OCI-LY1 (cell line): ENCODE data around the gene NCOA4.

Experiments used
- H2AFZ ChIP-seq: fragments of 200-600 bp; sonication (generic), shearing (Covaris generic); 2 replicates; pipeline ENCODE4 v1.6.0; 2014; ENCODE audit warnings: antibody characterized with exemption, mild to moderate bottlenecking, low read length
- H3F3A ChIP-seq: fragments of 200-600 bp; sonication (generic), shearing (Covaris generic); 2 replicates; pipeline ENCODE4 v1.6.0; 2014; ENCODE audit warnings: mild to moderate bottlenecking, antibody characterized with exemption, low read length, moderate library complexity; ENCODE audit not compliant: insufficient read depth
- H3K27ac ChIP-seq: fragments of 200-600 bp; sonication (generic); 2 replicates; pipeline ENCODE4 v1.5.1; 2014; ENCODE audit warnings: low read length, mixed run types, mild to moderate bottlenecking, low read depth; ENCODE audit not compliant: poor library complexity, severe bottlenecking
- H3K27me3 ChIP-seq: fragments of 200-600 bp; sonication (generic); 2 replicates; pipeline ENCODE4 v1.6.0; 2014; ENCODE audit warnings: antibody characterized with exemption, mild to moderate bottlenecking, low read length, moderate library complexity; ENCODE audit not compliant: insufficient read depth
- H3K36me3 ChIP-seq: fragments of 200-600 bp; sonication (generic); 2 replicates; pipeline ENCODE4 v1.6.1; 2014; ENCODE audit warnings: mild to moderate bottlenecking, antibody characterized with exemption, low read length, moderate library complexity, mixed read lengths; ENCODE audit not compliant: insufficient read depth
- H3K4me1 ChIP-seq: fragments of 200-600 bp; sonication (generic); 2 replicates; pipeline ENCODE4 v1.5.1; 2014; ENCODE audit warnings: mild to moderate bottlenecking, low read length, moderate library complexity; ENCODE audit not compliant: insufficient read depth, severe bottlenecking
- H3K4me2 ChIP-seq: fragments of 200-600 bp; sonication (generic), shearing (Covaris generic); 2 replicates; pipeline ENCODE4 v1.6.1; 2014; ENCODE audit warnings: low read length
- H3K4me3 ChIP-seq: fragments of 200-600 bp; sonication (generic); 2 replicates; pipeline ENCODE4 v1.5.1; 2014; ENCODE audit warnings: low read length, low read depth, mild to moderate bottlenecking, mixed read lengths; ENCODE audit not compliant: poor library complexity, severe bottlenecking
- H3K79me2 ChIP-seq: fragments of 200-600 bp; shearing (Covaris generic); 2 replicates; pipeline ENCODE4 v1.6.1; 2016; ENCODE audit warnings: mixed run types, low read length, mixed read lengths; ENCODE audit not compliant: insufficient read depth
- H3K9ac ChIP-seq: fragments of 200-600 bp; sonication (generic), shearing (Covaris generic); 2 replicates; pipeline ENCODE4 v1.6.1; 2014; ENCODE audit warnings: mild to moderate bottlenecking, low read length, mixed read lengths
- H3K9me2 ChIP-seq: fragments of 200-600 bp; sonication (generic), shearing (Covaris generic); 2 replicates; pipeline ENCODE4 v1.6.1; 2014; ENCODE audit warnings: low read depth, mild to moderate bottlenecking, low read length, mixed read lengths
- H3K9me3 ChIP-seq: fragments of 200-600 bp; shearing (Covaris generic); 2 replicates; pipeline ENCODE4 v1.6.1; 2014; ENCODE audit warnings: low read length, mixed read lengths
- H4K20me1 ChIP-seq: fragments of 200-600 bp; sonication (generic), shearing (Covaris generic); 2 replicates; pipeline ENCODE4 v1.6.0; 2016; ENCODE audit warnings: mild to moderate bottlenecking, low read length; ENCODE audit not compliant: insufficient read depth
- EZH2 ChIP-seq: fragments of 200-600 bp; sonication (generic), shearing (Covaris generic); IDR thresholded peaks from 2 replicates; pipeline ENCODE4 v1.8.0; 2017; ENCODE audit warnings: borderline replicate concordance, mixed run types, mild to moderate bottlenecking, antibody characterized with exemption, low read length, moderate library complexity, mixed read lengths
- TF ChIP-seq, protein P1 (sequence below): fragments of 200-600 bp; sonication (generic), shearing (Covaris generic); IDR thresholded peaks from 2 replicates; pipeline ENCODE4 v1.5.1; 2017; ENCODE audit warnings: mild to moderate bottlenecking, antibody characterized with exemption, low read length, moderate library complexity, mixed read lengths

Gene NCOA4

DNA sequence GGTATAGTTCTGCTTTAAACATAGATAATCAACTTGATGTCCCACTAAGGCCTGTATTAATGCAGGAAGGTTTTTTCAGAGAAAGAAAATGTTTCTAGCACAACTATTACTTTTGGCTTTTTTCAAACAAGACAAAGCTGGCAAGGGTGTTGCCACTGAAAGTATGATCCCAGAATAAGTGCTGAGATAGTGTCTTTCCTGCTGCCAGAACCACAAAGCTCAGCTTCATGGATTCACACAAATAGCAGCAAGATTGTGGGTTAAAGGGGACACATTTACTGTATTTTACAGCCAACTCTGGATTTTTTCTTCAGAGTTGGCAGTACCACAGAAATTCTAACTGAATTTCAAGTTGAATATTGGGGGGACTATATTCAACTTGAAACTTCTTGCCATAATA is 4.3 kb downstream of the NCOA4 start:
- peaks cover 49% of the 10 kb centered on the region for H3K4me1 ChIP-seq
- H3K36me3 ChIP-seq, result peaks cover 17% of the 10 kb centered on the region; the same call in 1 of the 2 replicates
- no peak for TF ChIP-seq EZH2
- TF ChIP-seq, protein P1, sequence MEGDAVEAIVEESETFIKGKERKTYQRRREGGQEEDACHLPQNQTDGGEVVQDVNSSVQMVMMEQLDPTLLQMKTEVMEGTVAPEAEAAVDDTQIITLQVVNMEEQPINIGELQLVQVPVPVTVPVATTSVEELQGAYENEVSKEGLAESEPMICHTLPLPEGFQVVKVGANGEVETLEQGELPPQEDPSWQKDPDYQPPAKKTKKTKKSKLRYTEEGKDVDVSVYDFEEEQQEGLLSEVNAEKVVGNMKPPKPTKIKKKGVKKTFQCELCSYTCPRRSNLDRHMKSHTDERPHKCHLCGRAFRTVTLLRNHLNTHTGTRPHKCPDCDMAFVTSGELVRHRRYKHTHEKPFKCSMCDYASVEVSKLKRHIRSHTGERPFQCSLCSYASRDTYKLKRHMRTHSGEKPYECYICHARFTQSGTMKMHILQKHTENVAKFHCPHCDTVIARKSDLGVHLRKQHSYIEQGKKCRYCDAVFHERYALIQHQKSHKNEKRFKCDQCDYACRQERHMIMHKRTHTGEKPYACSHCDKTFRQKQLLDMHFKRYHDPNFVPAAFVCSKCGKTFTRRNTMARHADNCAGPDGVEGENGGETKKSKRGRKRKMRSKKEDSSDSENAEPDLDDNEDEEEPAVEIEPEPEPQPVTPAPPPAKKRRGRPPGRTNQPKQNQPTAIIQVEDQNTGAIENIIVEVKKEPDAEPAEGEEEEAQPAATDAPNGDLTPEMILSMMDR, result no peak
- H3K4me3 ChIP-seq, result no peak overlapping the region
- H3K4me2 ChIP-seq, result no peak overlapping the region; the same call in 1 of the 2 replicates
- peaks cover 89% of the 10 kb centered on the region for H3K79me2 ChIP-seq
- peaks cover 3% of the 10 kb centered on the region; the same call in 1 of the 2 replicates for H4K20me1 ChIP-seq
- H3K27ac ChIP-seq, result no peak overlapping the region
- no peaks in the 10 kb centered on the region for H3F3A ChIP-seq
- H3K9me2 ChIP-seq, result no peaks in the 10 kb centered on the region
- no peaks in the 10 kb centered on the region for H3K27me3 ChIP-seq
- no peak overlapping the region for H2AFZ ChIP-seq
- no peaks in the 10 kb centered on the region for H3K9me3 ChIP-seq
- H3K9ac ChIP-seq, result no peak overlapping the region; the same call in 1 of the 2 replicates

DNA sequence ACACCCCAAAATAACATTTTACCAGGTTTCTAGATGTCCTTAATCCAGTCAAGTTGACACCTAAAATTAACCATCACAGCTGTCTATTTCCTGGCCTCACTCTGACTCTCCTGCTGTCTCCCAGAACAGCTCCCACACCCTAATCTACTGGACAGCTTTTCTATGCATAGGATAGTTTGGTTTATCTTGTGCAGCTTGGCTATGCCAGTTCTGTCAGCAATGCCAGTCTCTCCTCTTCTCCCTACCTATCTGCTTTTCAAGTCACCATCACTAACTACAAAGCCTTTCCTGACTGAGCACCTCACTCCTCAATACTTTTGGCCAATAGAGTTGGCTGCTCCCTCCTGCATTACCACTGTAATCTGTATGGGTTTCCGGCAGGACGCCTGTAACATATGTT is 5.0 kb downstream of the NCOA4 start:
- no peak overlapping the region for H3K4me2 ChIP-seq
- no peaks in the 10 kb centered on the region for H3K9me3 ChIP-seq
- no peaks in the 10 kb centered on the region for H3F3A ChIP-seq
- H3K9me2 ChIP-seq, result no peaks in the 10 kb centered on the region
- H3K4me3 ChIP-seq, result no peak overlapping the region
- no peaks in the 10 kb centered on the region for H3K27me3 ChIP-seq
- H3K36me3 ChIP-seq, result peaks cover 17% of the 10 kb centered on the region; the same call in 1 of the 2 replicates
- H4K20me1 ChIP-seq, result peaks cover 3% of the 10 kb centered on the region; the same call in 1 of the 2 replicates
- H3K79me2 ChIP-seq, result peaks cover 96% of the 10 kb centered on the region
- no peak overlapping the region for H3K27ac ChIP-seq
- H2AFZ ChIP-seq, result no peak overlapping the region
- no peak for TF ChIP-seq EZH2
- TF ChIP-seq, protein P1, result no peak
- peaks cover 50% of the 10 kb centered on the region for H3K4me1 ChIP-seq
- H3K9ac ChIP-seq, result no peak overlapping the region

DNA sequence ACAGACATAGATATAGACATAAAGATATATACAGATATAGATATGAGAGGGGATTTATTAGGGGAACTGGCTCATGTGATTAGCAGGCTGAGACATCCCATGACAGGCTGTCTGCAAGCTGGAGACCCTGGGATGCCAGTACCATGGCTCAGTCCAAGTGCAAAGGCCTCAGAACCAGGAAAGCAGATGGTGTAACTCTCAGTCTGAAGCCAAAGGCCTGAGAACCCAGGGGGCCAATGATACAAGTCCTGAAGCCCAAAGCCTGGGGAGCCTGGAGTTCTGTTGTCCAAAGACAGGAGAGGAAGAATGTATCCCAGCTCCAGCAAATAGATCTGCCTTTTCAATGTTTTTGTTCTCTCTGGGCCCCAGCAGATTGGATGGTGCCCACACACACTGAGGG is 5.5 kb downstream of the NCOA4 start:
- H2AFZ ChIP-seq, result no peak overlapping the region
- H3K9ac ChIP-seq, result no peak overlapping the region
- H3K4me1 ChIP-seq, result peaks cover 55% of the 10 kb centered on the region
- peaks cover 17% of the 10 kb centered on the region; the same call in 1 of the 2 replicates for H3K36me3 ChIP-seq
- peaks cover 3% of the 10 kb centered on the region; the same call in 1 of the 2 replicates for H4K20me1 ChIP-seq
- H3K79me2 ChIP-seq, result peaks cover 98% of the 10 kb centered on the region
- no peaks in the 10 kb centered on the region for H3K9me3 ChIP-seq
- no peaks in the 10 kb centered on the region for H3K9me2 ChIP-seq
- H3K27me3 ChIP-seq, result no peaks in the 10 kb centered on the region
- no peak overlapping the region for H3K4me3 ChIP-seq
- H3F3A ChIP-seq, result no peaks in the 10 kb centered on the region
- no peak overlapping the region for H3K27ac ChIP-seq
- TF ChIP-seq, protein P1, result no peak
- TF ChIP-seq EZH2, result no peak
- no peak overlapping the region for H3K4me2 ChIP-seq
